Mucosa of rectum (tissue), 2 donors: ENCODE results near the gene DNAJC9.

Source experiments
- H3K27ac ChIP-seq, 2 donors: one replicate each; pipeline ENCODE4 v1.7.0; 2013; ENCODE audit warnings: inconsistent platforms in 2 of 2, low read depth in 2 of 2, low read length in 2 of 2
- H3K27me3 ChIP-seq, 2 donors: one replicate each; pipeline ENCODE4 v1.7.0; 2013; ENCODE audit warnings: low read length in 2 of 2; ENCODE audit not compliant: control insufficient read depth in 2 of 2, insufficient read depth in 2 of 2
- H3K36me3 ChIP-seq, 2 donors: one replicate each; pipeline ENCODE4 v1.7.0; 2013; ENCODE audit warnings: low read length in 2 of 2; ENCODE audit not compliant: control insufficient read depth in 2 of 2, insufficient read depth in 2 of 2
- H3K4me1 ChIP-seq, 2 donors: one replicate each; pipeline ENCODE4 v1.7.0; 2013; ENCODE audit warnings: low read length in 2 of 2, mild to moderate bottlenecking in 1 of 2; ENCODE audit not compliant: control insufficient read depth in 2 of 2, insufficient read depth in 2 of 2
- H3K4me3 ChIP-seq, 2 donors: one replicate each; pipeline ENCODE4 v1.7.0; 2013; ENCODE audit warnings: low read length in 2 of 2
- H3K9ac ChIP-seq, 2 donors: one replicate each; pipeline ENCODE4 v1.7.0; 2013; ENCODE audit warnings: low read length in 2 of 2, low read depth in 1 of 2, mild to moderate bottlenecking in 1 of 2
- H3K9me3 ChIP-seq, 2 donors: one replicate each; pipeline ENCODE4 v1.7.0; 2013; ENCODE audit warnings: low read length in 2 of 2; ENCODE audit not compliant: control insufficient read depth in 2 of 2
- donor health status: healthy.
- donor health status: Normal muscosa, but diverticular disease.

Gene DNAJC9

DNA sequence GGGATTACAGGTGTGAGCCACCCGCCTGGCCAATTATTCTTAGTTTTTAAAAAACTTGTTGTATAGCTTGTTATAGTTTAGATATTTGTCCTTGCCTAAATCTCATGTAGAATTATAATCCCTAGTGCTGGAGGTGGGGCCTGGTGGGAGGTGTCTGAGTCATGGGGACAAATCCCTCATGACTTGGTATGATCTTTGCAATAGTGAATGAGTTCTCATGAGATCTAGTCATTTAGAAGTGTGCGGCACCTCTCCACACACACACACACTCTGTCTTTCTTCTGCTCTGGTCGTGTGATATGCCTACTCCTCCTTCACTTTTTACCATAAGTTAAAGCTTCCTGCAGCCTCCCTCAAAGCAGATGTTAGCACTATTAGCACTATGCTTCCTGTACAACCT lies 42.0 kb downstream of the DNAJC9 start:
- Histone ChIP-seq H3K9ac (no peak overlapping the region), H3K27ac (no peak overlapping the region), H3K9me3 (no peaks in the 10 kb centered on the region), H3K4me3 (no peak overlapping the region), H3K27me3 (no peaks in the 10 kb centered on the region), H3K36me3 (peaks cover 0 to 2% of the 10 kb centered on the region in 2 donors), H3K4me1 (no peaks in the 10 kb centered on the region)
